GM18517 (cell line): ENCODE data around the gene EHD3.

ENCODE experiments used
- ATAC-seq: cut with Tn5 transposase; IDR thresholded peaks from one replicate; pipeline ENCODE4 v1.9.1; 2021; ENCODE audit warnings: mild to moderate bottlenecking, moderate library complexity; ENCODE audit not compliant: unreplicated experiment

EHD3 gene

GRCh38 chr2:31233741-31234682 lies at the start of gene EHD3:
Gene EHD3, plus strand, starts transcription at chr2:31234152. Its CDS starts 470 bp downstream, at chr2:31234622.
- peak; percentile 88 for ATAC-seq

GRCh38 chr2:31187166-31187565 lies 46.8 kb upstream of the EHD3 start:
- ATAC-seq: no peak

- ATAC-seq: no peak
Measured at GRCh38 chr2:31188131-31188530, 45.8 kb upstream of the EHD3 start.

GRCh38 chr2:31189141-31189540 lies 44.8 kb upstream of the EHD3 start:
- ATAC-seq: no peak

DNA sequence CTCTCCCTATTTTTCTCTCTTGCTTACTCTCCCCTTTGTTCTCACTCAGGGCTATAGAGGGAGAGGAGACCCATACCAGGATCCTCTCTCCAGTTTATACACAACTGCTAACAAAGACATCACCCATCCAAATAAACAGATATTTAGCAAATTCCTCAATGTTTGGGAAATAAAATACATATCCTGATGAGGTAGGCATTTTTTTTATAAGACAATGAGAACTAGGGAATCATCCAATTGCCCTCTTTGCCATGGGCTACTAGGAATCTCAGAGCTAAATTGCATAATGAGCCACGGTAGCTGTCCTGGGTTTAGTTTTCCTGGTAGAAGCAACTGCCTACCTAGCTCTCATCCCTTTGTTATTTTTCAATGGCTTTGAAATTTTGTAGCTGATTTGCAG lies 43.8 kb upstream of the EHD3 start:
- no peak for ATAC-seq

DNA sequence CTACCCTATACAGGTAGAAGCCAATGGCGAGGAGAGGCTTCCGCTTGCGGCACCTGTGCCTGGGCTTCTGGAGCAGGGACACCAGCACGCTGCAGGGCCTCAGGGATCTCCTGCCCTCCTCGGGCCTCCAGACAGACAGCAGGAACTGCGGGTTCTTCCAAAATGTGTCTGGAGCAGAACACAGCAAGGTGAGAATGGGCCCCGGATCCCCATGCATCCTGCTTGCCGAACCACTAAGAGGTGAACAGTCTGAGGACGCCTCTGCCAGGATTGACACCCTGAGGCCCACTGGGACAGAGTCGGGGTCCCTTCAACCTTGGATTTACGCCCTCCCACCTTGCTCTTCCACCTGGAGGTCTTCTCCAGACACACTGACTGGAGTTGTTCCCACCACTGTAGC lies 42.0 kb upstream of the EHD3 start:
- no peak for ATAC-seq

DNA sequence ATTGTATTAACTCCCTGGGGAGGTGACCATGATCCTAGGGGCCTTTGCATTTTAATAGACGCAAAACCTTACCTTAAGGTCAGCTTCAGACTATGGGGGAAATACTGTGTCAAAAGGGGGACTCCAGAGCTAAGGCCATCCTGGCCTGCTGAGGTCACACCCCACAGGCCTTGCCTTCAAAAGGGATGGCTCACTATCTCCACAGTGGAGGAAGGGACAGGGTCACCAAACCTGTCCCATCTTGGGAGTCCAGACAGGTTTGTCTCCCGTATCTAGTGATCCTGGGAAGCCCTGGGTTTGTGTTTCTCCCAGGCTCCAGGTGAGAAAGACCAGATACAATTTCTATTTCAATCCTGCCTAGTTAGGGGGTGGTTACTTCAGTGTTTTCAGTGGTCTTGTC lies 41.6 kb upstream of the EHD3 start:
- no peak for ATAC-seq

DNA sequence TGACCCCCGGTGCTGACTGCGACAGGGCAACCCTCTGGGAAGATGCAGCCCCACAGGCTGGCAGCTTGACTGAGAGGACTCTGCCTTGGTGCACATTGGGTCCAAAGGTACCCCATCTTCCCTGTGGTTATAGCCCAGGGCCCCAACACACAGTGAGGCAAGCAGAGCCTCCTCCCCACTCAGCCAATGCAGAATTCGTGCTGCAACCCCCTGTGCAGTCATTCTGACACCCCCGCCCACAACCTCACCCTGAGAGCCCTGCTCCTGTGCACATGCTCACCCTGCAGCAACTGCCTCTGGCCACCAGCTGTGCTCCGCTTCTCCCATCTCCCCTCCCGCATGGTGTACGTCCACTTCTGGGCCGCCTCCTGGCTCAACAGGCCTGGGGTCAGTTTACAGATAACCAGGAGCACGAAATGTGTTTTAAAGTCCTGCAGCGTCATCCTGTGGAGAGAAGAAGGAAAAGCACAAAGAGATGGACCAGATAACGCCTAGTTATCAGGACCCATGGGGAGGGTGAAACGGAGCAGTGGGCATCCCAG lies 41.0 kb upstream of the EHD3 start:
- ATAC-seq: no peak

DNA sequence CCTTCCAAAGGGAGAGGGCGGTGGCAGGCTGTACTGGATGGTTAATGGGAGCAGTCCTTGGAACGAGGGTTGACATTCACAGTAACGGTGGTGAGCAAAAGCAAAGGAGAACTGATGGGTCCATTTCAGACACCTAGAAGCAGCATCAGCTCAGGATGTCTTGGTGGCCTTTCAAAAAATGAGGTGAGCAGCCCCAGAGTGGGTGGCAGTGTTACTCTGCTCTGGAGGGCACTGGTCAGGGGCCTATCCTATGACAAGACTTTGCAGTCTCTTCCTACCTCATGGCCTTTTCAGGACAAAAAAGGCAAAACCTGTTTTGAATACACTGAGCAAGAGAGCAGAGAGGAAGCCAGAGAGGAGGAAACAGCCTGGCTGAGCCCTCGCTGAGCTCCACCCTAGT lies 40.1 kb upstream of the EHD3 start:
- ATAC-seq: no peak

DNA sequence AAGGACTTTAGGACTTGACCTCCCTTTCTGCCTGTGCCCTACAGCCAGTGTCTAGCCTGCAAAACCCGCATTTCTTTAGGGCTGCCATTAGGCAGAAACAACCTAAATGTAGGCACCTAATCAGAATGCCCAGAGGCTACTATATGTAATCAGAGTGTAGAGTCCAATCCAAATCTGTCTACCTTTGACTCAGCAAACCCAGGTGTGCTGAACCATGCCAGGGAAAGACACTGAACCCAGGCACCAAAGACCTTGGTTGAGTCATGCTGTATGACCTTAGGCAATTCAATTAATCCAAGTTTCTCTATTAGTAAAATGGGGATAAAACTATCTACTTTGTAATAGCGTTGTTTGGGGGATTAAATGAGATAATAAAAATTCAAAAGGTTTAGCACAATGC lies 37.3 kb upstream of the EHD3 start:
- no peak for ATAC-seq

DNA sequence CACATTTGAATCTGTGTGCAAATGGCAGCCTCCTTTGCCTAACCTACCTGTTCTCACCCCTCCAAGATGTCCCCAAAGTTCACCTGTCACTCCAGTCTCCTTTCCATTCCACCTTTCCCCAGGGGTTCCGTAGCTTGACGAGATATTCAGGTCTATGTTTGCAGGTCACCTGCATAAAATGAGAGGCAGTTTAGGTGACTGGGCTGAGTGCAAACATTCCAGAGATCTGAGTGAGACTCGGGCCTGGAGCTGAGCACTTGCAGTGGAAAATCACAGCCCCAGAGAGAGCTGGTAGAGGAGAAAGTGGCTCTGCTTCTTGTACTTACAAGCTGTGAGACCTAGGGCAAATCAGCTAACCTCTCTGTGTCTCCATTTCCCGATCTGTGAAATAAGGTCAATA lies 36.8 kb upstream of the EHD3 start:
- no peak for ATAC-seq

DNA sequence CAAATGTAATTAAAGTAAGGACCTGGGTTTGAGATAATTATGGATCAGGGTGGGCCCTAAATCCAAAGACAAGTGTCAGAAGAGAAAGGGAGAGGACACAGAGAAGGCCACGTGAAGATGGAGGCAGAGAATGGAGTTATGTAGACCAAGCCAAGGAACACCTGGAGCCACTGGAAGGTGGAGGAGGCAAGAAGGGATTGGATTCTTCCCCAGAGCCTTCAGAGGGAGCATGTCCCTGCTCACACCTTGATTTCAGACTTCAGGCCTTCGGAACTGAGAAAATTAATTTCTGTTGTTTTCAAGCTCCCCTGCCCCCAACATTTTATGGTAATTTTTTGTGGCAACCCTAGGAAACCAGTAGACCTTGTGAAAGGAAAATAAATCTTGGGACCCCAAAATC lies 36.3 kb upstream of the EHD3 start:
- ATAC-seq: no peak

- ATAC-seq: no peak
Measured at GRCh38 chr2:31199206-31199605, 34.7 kb upstream of the EHD3 start.

- no peak for ATAC-seq
Measured at GRCh38 chr2:31200972-31201371, 33.0 kb upstream of the EHD3 start.

DNA sequence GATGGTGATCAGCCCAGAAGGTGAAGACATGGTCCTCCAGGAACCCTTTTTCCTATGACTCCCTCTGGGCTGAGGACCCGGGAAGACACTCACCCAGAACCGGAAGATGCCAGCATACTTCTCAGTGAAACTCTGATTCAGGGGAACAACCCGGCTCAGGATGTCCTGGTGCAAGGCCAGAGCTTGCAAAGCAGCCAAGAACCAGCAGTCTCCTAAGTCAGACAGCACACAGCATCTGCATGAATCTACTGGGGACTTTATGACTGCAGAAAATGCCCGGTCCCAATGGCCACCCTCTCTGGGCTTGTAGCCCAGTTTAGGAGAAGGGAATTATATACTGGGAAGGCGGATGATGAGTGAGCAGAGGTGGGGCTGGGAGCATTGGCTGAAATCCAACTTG lies 31.9 kb upstream of the EHD3 start:
- no peak for ATAC-seq

DNA sequence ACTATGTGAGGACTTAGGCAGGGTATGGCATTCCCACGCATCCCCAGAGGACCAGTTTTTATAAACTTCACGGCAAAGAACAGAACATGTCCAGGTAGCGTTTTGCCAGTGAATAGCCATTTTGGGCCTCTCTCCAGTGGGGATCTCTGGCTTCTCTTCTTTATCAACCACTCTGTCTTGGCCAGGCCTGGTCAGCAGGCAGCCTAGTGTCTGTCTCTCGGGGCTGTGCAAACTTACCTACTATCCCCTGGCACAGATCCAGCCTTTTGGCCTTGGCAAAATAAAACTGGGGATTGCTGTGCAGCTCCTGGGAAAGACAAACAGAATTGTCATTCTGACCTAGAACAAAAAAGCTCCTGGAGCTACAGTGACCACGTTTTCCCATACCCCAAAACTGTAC lies 31.1 kb upstream of the EHD3 start:
- ATAC-seq: no peak

GRCh38 chr2:31203916-31204315 lies 30.0 kb upstream of the EHD3 start:
- ATAC-seq: no peak

GRCh38 chr2:31204783-31205182 lies 29.2 kb upstream of the EHD3 start:
- ATAC-seq: no peak

GRCh38 chr2:31205186-31205585 lies 28.8 kb upstream of the EHD3 start:
- ATAC-seq: no peak

DNA sequence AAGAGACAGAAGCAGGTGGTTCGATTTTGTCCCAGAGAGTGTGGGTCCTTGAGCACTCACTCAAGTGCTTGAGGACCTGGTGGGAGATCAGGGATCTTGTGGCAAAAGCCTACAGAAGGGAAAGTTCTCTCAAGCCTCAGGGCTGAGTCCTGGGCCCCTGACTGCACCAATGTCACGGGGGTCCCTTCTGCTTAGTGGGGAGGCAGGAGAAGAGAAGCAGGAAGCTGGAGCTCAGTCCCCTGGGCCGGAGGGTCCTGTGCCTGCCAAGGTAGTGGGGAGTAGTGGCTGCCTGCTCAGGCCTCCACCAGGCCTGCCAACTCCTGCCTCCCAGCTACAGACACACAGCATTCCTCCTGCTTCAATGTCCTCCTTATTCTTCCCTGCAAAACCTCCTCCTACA lies 28.3 kb upstream of the EHD3 start:
- no peak for ATAC-seq

- ATAC-seq: no peak
Measured at GRCh38 chr2:31207790-31208189, 26.2 kb upstream of the EHD3 start.

GRCh38 chr2:31208240-31208639 lies 25.7 kb upstream of the EHD3 start:
- ATAC-seq: no peak
